Subcutaneous adipose tissue (tissue), 4 donors: ENCODE results near the gene ARID5B. TPM values are rescaled to one million over a fixed set of nuclear protein-coding genes. Genes with fewer than 3 reads are reported as not detected.

ENCODE experiments used
- CTCF ChIP-seq: fragments of 450-650 bp; IDR thresholded peaks from one replicate; pipeline ENCODE4 v1.5.1; 2016; ENCODE audit warnings: low read depth, mild to moderate bottlenecking, control low read depth, antibody characterized with exemption, moderate library complexity
- total RNA-seq, 4 donors: library from RNA; depleted of rRNA; stranded (reverse); fragments of >200 nt; gene quantifications; one replicate each; pipeline ENCODE4 v1.1.0, GENCODE V29; 2016

ARID5B gene
- total RNA-seq, 4 donors from 2014 or later = 61.4 to 193 (median 86.2) TPM

- TF ChIP-seq CTCF = no peak
These were observed 123.8 kb downstream of the ARID5B start for GRCh38 chr10:62025134-62025794.

GRCh38 chr10:62025901-62026879, 124.7 kb downstream of the ARID5B start:
- no peak for TF ChIP-seq CTCF

- TF ChIP-seq CTCF = no peak
These were observed 126.5 kb downstream of the ARID5B start for GRCh38 chr10:62027841-62028501.

- no peak for TF ChIP-seq CTCF
These were observed 127.9 kb downstream of the ARID5B start for GRCh38 chr10:62029401-62029800.

- TF ChIP-seq CTCF = no peak
These were observed 130.0 kb downstream of the ARID5B start for GRCh38 chr10:62031507-62031906.

GRCh38 chr10:62033125-62033524, 131.6 kb downstream of the ARID5B start:
- TF ChIP-seq CTCF = no peak
